Sciatic nerve (tissue), 2 donors: Measurements from ENCODE around the gene CCDC87. TPM values are rescaled to one million over a fixed set of nuclear protein-coding genes. Genes with fewer than 3 reads are reported as not detected.
A peak's percentile ranks its signal among the peaks of the same experiment; 100 is the strongest.
"Not testable (repeated sequence)": the region's sequence is repeated elsewhere in the genome, so short reads cannot be mapped to it uniquely, and the experiment has no call there.

Experiments
- ATAC-seq: fragments of 200-7000 bp; cut with Tn5 transposase; one replicate; pipeline ENCODE4 v1.9.1; 2020; ENCODE audit warnings: mild to moderate bottlenecking, moderate library complexity
- DNase-seq: peaks from one replicate; pipeline ENCODE4 v3.0.0-alpha.2; 2020; ENCODE audit warnings: low spot score
- intact Hi-C: fragments of 100-400 bp; cut with DNase I; formaldehyde crosslinking; loops from one replicate; pipeline ENCODE4 v1.14.2; 2022
- total RNA-seq: library from RNA; stranded (reverse); fragmentation: NEBNext Ultra II Directional; extraction: Animal tissue kit (Norgen Biotek cat#: 25700); gene quantifications from one replicate; pipeline ENCODE4 v1.2.1, GENCODE V29; 2021
- donor health status: DM: no; HTN: no; CAD: no.
- donor health status: DM: no; HTN: no; CAD: no.

The CCDC87 gene
- total RNA-seq: 0.22 TPM

- DNase-seq (peak; percentile 99), ATAC-seq (peak; percentile 99)
- intact Hi-C loops: no loop called here
Observed at GRCh38 chr11:66592457-66593302, at the start of gene CCDC87, which contains the start of gene CCS. Gene CCDC87, minus strand, starts transcription at chr11:66593063. Its CDS starts 48 bp downstream, at chr11:66593015. Gene CCS, plus strand, starts transcription at chr11:66593185. Its CDS starts 77 bp downstream, at chr11:66593262.

GRCh38 chr11:66641834-66642233, 49.0 kb upstream of the CCDC87 start:
- ATAC-seq (no peak), DNase-seq (no peak)
- intact Hi-C loops: no loop called here

- ATAC-seq, intact Hi-C loops, DNase-seq: not testable (repeated sequence)
Observed at GRCh38 chr11:66639814-66640340, 47.0 kb upstream of the CCDC87 start.

GRCh38 chr11:66639066-66639813, 46.4 kb upstream of the CCDC87 start:
- no peak for DNase-seq
- intact Hi-C loops: no loop called here
- ATAC-seq: peak; percentile 0

GRCh38 chr11:66638177-66639065, 45.6 kb upstream of the CCDC87 start, which contains the start of gene RBM4:
Gene RBM4, plus strand, starts transcription at chr11:66638703. Its CDS starts 1,009 bp downstream, at chr11:66639712.
- intact Hi-C loops: no loop called here
- DNase-seq (peak; percentile 97), ATAC-seq (peak; percentile 98)

- DNase-seq (no peak), ATAC-seq (peak; percentile 24)
- intact Hi-C loops: no loop called here
Observed at GRCh38 chr11:66637557-66638176, 44.8 kb upstream of the CCDC87 start.

GRCh38 chr11:66636411-66636810, 43.5 kb upstream of the CCDC87 start:
- intact Hi-C loops: no loop called here
- no peak for ATAC-seq
- no peak for DNase-seq

- intact Hi-C loops: no loop called here
- no peak for ATAC-seq
- DNase-seq: no peak
Observed at GRCh38 chr11:66632952-66633351, 40.1 kb upstream of the CCDC87 start.

GRCh38 chr11:66631883-66632282, 39.0 kb upstream of the CCDC87 start:
- ATAC-seq (no peak), DNase-seq (no peak)
- intact Hi-C loops: no loop called here

- DNase-seq: no peak
- intact Hi-C loops: no loop called here
- ATAC-seq: no peak
Observed at GRCh38 chr11:66629356-66629755, 36.5 kb upstream of the CCDC87 start.

- ATAC-seq: no peak
- DNase-seq: no peak
- intact Hi-C loops: no loop called here
Observed at GRCh38 chr11:66628061-66628603, 35.3 kb upstream of the CCDC87 start.

GRCh38 chr11:66626926-66627325, 34.1 kb upstream of the CCDC87 start:
- ATAC-seq (no peak), DNase-seq (no peak)
- intact Hi-C loops: no loop called here

GRCh38 chr11:66626382-66626781, 33.5 kb upstream of the CCDC87 start:
- no peak for ATAC-seq
- DNase-seq: no peak
- intact Hi-C loops: no loop called here

GRCh38 chr11:66625752-66626149, 32.9 kb upstream of the CCDC87 start:
- intact Hi-C loops: no loop called here
- no peak for ATAC-seq
- DNase-seq: no peak

GRCh38 chr11:66625041-66625751, 32.3 kb upstream of the CCDC87 start:
- intact Hi-C loops: no loop called here
- DNase-seq (no peak), ATAC-seq (no peak)

GRCh38 chr11:66624450-66624849, 31.6 kb upstream of the CCDC87 start:
- ATAC-seq: no peak
- DNase-seq: no peak
- intact Hi-C loops: no loop called here

- no peak for DNase-seq
- intact Hi-C loops: no loop called here
- no peak for ATAC-seq
Observed at GRCh38 chr11:66619080-66619554, 26.3 kb upstream of the CCDC87 start.
